Upper lobe of left lung (tissue), 6 donors: ENCODE measurements around the gene ATG101. TPM values are rescaled to one million over a fixed set of nuclear protein-coding genes. Genes with fewer than 3 reads are reported as not detected.

ENCODE experiments used
- ATAC-seq, 2 donors: fragments of 200-7000 bp; cut with Tn5 transposase; one replicate each; pipeline ENCODE4 v1.9.1; 2022; ENCODE audit warnings: mild to moderate bottlenecking in 2 of 2, moderate library complexity in 2 of 2; ENCODE audit not compliant: low FRiP score in 2 of 2
- DNase-seq, 2 donors: peaks; one replicate each; pipeline ENCODE4 v3.0.0-alpha.2; 2019 to 2020
- H3K27ac ChIP-seq, 4 donors: fragments of 200-600 bp; sonication (generic); one replicate each; pipeline ENCODE4 v1.5.1; 2016 to 2019
- H3K27me3 ChIP-seq, 4 donors: fragments of 200-600 bp; sonication (generic); one replicate each; pipeline ENCODE4 v1.5.1; 2017 to 2019
- H3K36me3 ChIP-seq, 4 donors: fragments of 200-600 bp; sonication (generic); one replicate each; pipeline ENCODE4 v1.5.1; 2016 to 2019
- H3K4me1 ChIP-seq, 4 donors: fragments of 200-600 bp; sonication (generic); one replicate each; pipeline ENCODE4 v1.5.1; 2018 to 2019
- H3K4me3 ChIP-seq, 4 donors: fragments of 200-600 bp; sonication (generic); one replicate each; pipeline ENCODE4 v1.5.1; 2017 to 2019; ENCODE audit warnings: mild to moderate bottlenecking in 2 of 4, moderate library complexity in 1 of 4
- H3K9me3 ChIP-seq, 4 donors: fragments of 200-600 bp; sonication (generic); one replicate each; pipeline ENCODE4 v1.5.1; 2018 to 2019
- CTCF ChIP-seq, 6 experiments: fragments of 450-650 bp in 4 of 6; fragments of 200-600 bp in 2 of 6; sonication (generic) in 2 of 6; IDR thresholded peaks; one replicate each; pipeline ENCODE4 v1.5.1; 2016 to 2019; ENCODE audit warnings: antibody characterized with exemption in 6 of 6
- EP300 ChIP-seq, 4 donors: sonication (generic); formaldehyde crosslinking; IDR thresholded peaks; one replicate each; pipeline ENCODE4 v1.5.1; 2017; ENCODE audit warnings: antibody characterized with exemption in 4 of 4, control low read depth in 2 of 4
- POLR2A ChIP-seq, 4 donors: fragments of 450-650 bp; IDR thresholded peaks; one replicate each; pipeline ENCODE4 v1.5.1; 2016 to 2017; ENCODE audit warnings: antibody characterized with exemption in 4 of 4, mild to moderate bottlenecking in 2 of 4
- POLR2AphosphoS5 ChIP-seq, 2 donors: sonication (generic); formaldehyde crosslinking; IDR thresholded peaks; one replicate each; pipeline ENCODE4 v1.5.1; 2017; ENCODE audit warnings: antibody characterized with exemption in 2 of 2
- WGBS, 2 donors: methylation state at CpG; one replicate each; pipeline ENCODE4 v1.1.5; 2017 to 2018; 5-methylcytosine and 5-hydroxymethylcytosine counted together
- total RNA-seq, 6 donors: library from RNA; depleted of rRNA in 4 of 6; stranded (reverse); fragments of >200 nt in 4 of 6; gene quantifications; one replicate each; pipeline versions ENCODE4 v1.1.0 to v1.2.1, GENCODE V29; 2016 to 2021
- donor health status: DM: no; HTN: no; CAD: no; lungs with moderate emphysema.
- donor health status: DM: no; HTN: yes; CAD: no; lungs with severe emphysema.

ATG101 gene
- total RNA-seq, 6 donors from 2014 or later, result 17.8 to 74.8 (median 35.9) TPM

- Histone ChIP-seq H3K4me3 (no peak overlapping the region), H3K9me3 (no peaks in the 10 kb centered on the region), H3K4me1 (peaks cover 31 to 52% (median 33%) of the 10 kb centered on the region in 4 donors), H3K27ac (peak overlapping the region in 2 of 4 donors; percentile 5 to 35), H3K27me3 (no peaks in the 10 kb centered on the region), H3K36me3 (peaks cover 10 to 60% (median 46%) of the 10 kb centered on the region in 4 donors)
- peak in 1 of 2 donors; percentile 48 for DNase-seq
- no peak for ATAC-seq
- no peak for TF ChIP-seq CTCF (IDR thresholded peaks at IDR 0.05)
- TF ChIP-seq POLR2AphosphoS5 (IDR thresholded peaks at IDR 0.05), result peak in 1 of 2 donors; percentile 11
- TF ChIP-seq POLR2A (IDR thresholded peaks at IDR 0.05), result no peak
- no peak for TF ChIP-seq EP300 (IDR thresholded peaks at IDR 0.05)
- 61 to 84% methylated on average over 15 to 23 of the region's 23 CpGs for WGBS, 2 donors
These were observed 4.0 kb downstream of the ATG101 start for GRCh38 chr12:52073531-52074381.

GRCh38 chr12:52074971-52075724 is 5.4 kb downstream of the ATG101 start:
- no peaks in the 10 kb centered on the region for H3K9me3 ChIP-seq
- ATAC-seq (no peak), DNase-seq (no peak)
- TF ChIP-seq POLR2AphosphoS5 (IDR thresholded peaks at IDR 0.05) (peak in 1 of 2 donors; percentile 6), POLR2A (IDR thresholded peaks at IDR 0.05) (no peak)
- peaks cover 26 to 50% (median 29%) of the 10 kb centered on the region in 4 donors for H3K4me1 ChIP-seq
- no peaks in the 10 kb centered on the region for H3K27me3 ChIP-seq
- H3K27ac ChIP-seq, result peak overlapping the region in 1 of 4 donors; percentile 35
- 62 to 79% methylated on average over 2 to 3 of the region's 3 CpGs for WGBS, 2 donors
- no peak overlapping the region for H3K4me3 ChIP-seq
- H3K36me3 ChIP-seq, result peaks cover 10 to 66% (median 52%) of the 10 kb centered on the region in 4 donors

GRCh38 chr12:52076811-52077210 is 7.0 kb downstream of the ATG101 start:
- ATAC-seq (no peak), DNase-seq (peak in 1 of 2 donors; percentile 17)
- H3K27ac ChIP-seq, result no peak overlapping the region
- H3K4me1 ChIP-seq, result peaks cover 18 to 50% (median 26%) of the 10 kb centered on the region in 4 donors
- no peaks in the 10 kb centered on the region for H3K9me3 ChIP-seq
- no peaks in the 10 kb centered on the region for H3K27me3 ChIP-seq
- H3K36me3 ChIP-seq, result peaks cover 10 to 66% (median 52%) of the 10 kb centered on the region in 4 donors
- TF ChIP-seq EP300 (IDR thresholded peaks at IDR 0.05) (no peak), CTCF (IDR thresholded peaks at IDR 0.05) (no peak), POLR2AphosphoS5 (IDR thresholded peaks at IDR 0.05) (no peak), POLR2A (IDR thresholded peaks at IDR 0.05) (no peak)
- WGBS, 2 donors, result 93 to 95% methylated on average over 15 to 16 of the region's 16 CpGs
- no peak overlapping the region for H3K4me3 ChIP-seq

- Histone ChIP-seq H3K27ac (peak overlapping the region in 1 of 4 donors; percentile 89), H3K9me3 (no peaks in the 10 kb centered on the region), H3K4me1 (peaks cover 28 to 54% (median 31%) of the 10 kb centered on the region in 4 donors), H3K36me3 (peaks cover 7 to 61% (median 50%) of the 10 kb centered on the region in 4 donors), H3K27me3 (no peaks in the 10 kb centered on the region), H3K4me3 (no peak overlapping the region)
- ATAC-seq, result no peak
- TF ChIP-seq POLR2AphosphoS5 (IDR thresholded peaks at IDR 0.05) (no peak), CTCF (IDR thresholded peaks at IDR 0.05) (no peak)
- DNase-seq, result no peak
- 96 to 100% methylated on average over 3 of the region's 3 CpGs for WGBS, 2 donors
These were observed 8.5 kb downstream of the ATG101 start for GRCh38 chr12:52078276-52078675.
